BLaER1 (cell line): ENCODE results near the gene CEP112.
"Not testable (repeated sequence)": the region's sequence is repeated elsewhere in the genome, so short reads cannot be mapped to it uniquely, and the experiment has no call there.

Experiments used
- H3K27ac ChIP-seq: shearing (Covaris generic); formaldehyde crosslinking; 2 replicates; pipeline ENCODE4 v1.8.1; 2022
- H3K27me3 ChIP-seq: shearing (Covaris generic); formaldehyde crosslinking; 2 replicates; pipeline ENCODE4 v1.8.1; 2022
- H3K36me3 ChIP-seq: shearing (Covaris generic); formaldehyde crosslinking; 2 replicates; pipeline ENCODE4 v1.8.1; 2022
- H3K4me1 ChIP-seq: shearing (Covaris generic); formaldehyde crosslinking; 2 replicates; pipeline ENCODE4 v1.8.1; 2022
- H3K4me2 ChIP-seq: shearing (Covaris generic); formaldehyde crosslinking; 2 replicates; pipeline ENCODE4 v1.8.1; 2022
- H3K4me3 ChIP-seq: shearing (Covaris generic); formaldehyde crosslinking; 2 replicates; pipeline ENCODE4 v1.8.1; 2022
- H3K9ac ChIP-seq: shearing (Covaris generic); formaldehyde crosslinking; 2 replicates; pipeline ENCODE4 v1.8.1; 2022
- H3K9me3 ChIP-seq: shearing (Covaris generic); formaldehyde crosslinking; 2 replicates; pipeline ENCODE4 v1.8.1; 2022
- H4K20me1 ChIP-seq: shearing (Covaris generic); formaldehyde crosslinking; 2 replicates; pipeline ENCODE4 v1.8.1; 2022
- Cebpa-rat ChIP-seq: shearing (Covaris generic); IDR thresholded peaks from 2 replicates; pipeline ENCODE4 v1.8.1; 2022

Gene CEP112

GRCh38 chr17:66167189-66167815 lies 24.6 kb downstream of the CEP112 start:
- no peaks in the 10 kb centered on the region for H4K20me1 ChIP-seq

GRCh38 chr17:66165537-66166123 lies 26.3 kb downstream of the CEP112 start:
- peaks cover 1% of the 10 kb centered on the region; the same call in 1 of the 2 replicates for H3K9me3 ChIP-seq
- H3K4me2 ChIP-seq = no peak overlapping the region
- H3K36me3 ChIP-seq = no peaks in the 10 kb centered on the region; the same call in 1 of the 2 replicates
- H3K4me1 ChIP-seq = no peaks in the 10 kb centered on the region
- H4K20me1 ChIP-seq = no peaks in the 10 kb centered on the region
- H3K27ac ChIP-seq = no peak overlapping the region
- no peak for TF ChIP-seq Cebpa-rat
- H3K9ac ChIP-seq = no peak overlapping the region
- H3K27me3 ChIP-seq = no peaks in the 10 kb centered on the region
- no peak overlapping the region for H3K4me3 ChIP-seq

More at GRCh38 chr17:66167189-66167815, 24.6 kb downstream of the CEP112 start:
- H3K9me3 ChIP-seq = no peaks in the 10 kb centered on the region
- H3K4me2 ChIP-seq = no peak overlapping the region
- no peaks in the 10 kb centered on the region for H3K4me1 ChIP-seq
- H3K36me3 ChIP-seq = no peaks in the 10 kb centered on the region; the same call in 1 of the 2 replicates
- H3K27me3 ChIP-seq = no peaks in the 10 kb centered on the region
- H3K4me3 ChIP-seq = no peak overlapping the region
- H3K27ac ChIP-seq = no peak overlapping the region
- H3K9ac ChIP-seq = no peak overlapping the region
- no peak for TF ChIP-seq Cebpa-rat

- not testable (repeated sequence) for H3K9ac ChIP-seq, H3K36me3 ChIP-seq, H4K20me1 ChIP-seq, H3K27me3 ChIP-seq, H3K27ac ChIP-seq, H3K4me3 ChIP-seq, H3K4me1 ChIP-seq, H3K4me2 ChIP-seq
- H3K9me3 ChIP-seq = peaks cover 12% of the 10 kb centered on the region; the same call in 1 of the 2 replicates
Observed at GRCh38 chr17:66155055-66155454, 36.9 kb downstream of the CEP112 start.

GRCh38 chr17:66152756-66153155 lies 39.2 kb downstream of the CEP112 start:
- peaks cover 3% of the 10 kb centered on the region; the same call in 1 of the 2 replicates for H3K9me3 ChIP-seq
- no peak for TF ChIP-seq Cebpa-rat
- peaks cover 9% of the 10 kb centered on the region; the same call in 1 of the 2 replicates for H3K4me1 ChIP-seq
- no peak overlapping the region for H3K4me3 ChIP-seq
- no peak overlapping the region for H3K9ac ChIP-seq
- H3K36me3 ChIP-seq = 0 out of 2 replicates have a peak, but pooled peaks cover 4% of the 10 kb centered on the region
- H4K20me1 ChIP-seq = no peaks in the 10 kb centered on the region
- H3K4me2 ChIP-seq = no peak overlapping the region
- no peaks in the 10 kb centered on the region for H3K27me3 ChIP-seq
- no peak overlapping the region for H3K27ac ChIP-seq

- Histone ChIP-seq H3K36me3 (0 out of 2 replicates have a peak, but pooled peaks cover 4% of the 10 kb centered on the region), H3K4me1 (peaks cover 9% of the 10 kb centered on the region; the same call in 1 of the 2 replicates), H3K9ac (no peak overlapping the region), H3K27ac (no peak overlapping the region), H4K20me1 (no peaks in the 10 kb centered on the region), H3K9me3 (no peaks in the 10 kb centered on the region), H3K27me3 (no peaks in the 10 kb centered on the region), H3K4me3 (no peak overlapping the region), H3K4me2 (no peak overlapping the region)
- TF ChIP-seq Cebpa-rat = no peak
Observed at GRCh38 chr17:66150708-66151107, 41.2 kb downstream of the CEP112 start.

GRCh38 chr17:66149562-66149961 lies 42.4 kb downstream of the CEP112 start:
- Histone ChIP-seq H3K4me2 (no peak overlapping the region), H3K4me3 (no peak overlapping the region), H3K27ac (no peak overlapping the region), H3K4me1 (peaks cover 9% of the 10 kb centered on the region; the same call in 1 of the 2 replicates), H3K36me3 (no peaks in the 10 kb centered on the region), H4K20me1 (no peaks in the 10 kb centered on the region), H3K27me3 (no peaks in the 10 kb centered on the region), H3K9me3 (no peaks in the 10 kb centered on the region), H3K9ac (no peak overlapping the region)
- no peak for TF ChIP-seq Cebpa-rat

GRCh38 chr17:66146394-66146793 lies 45.5 kb downstream of the CEP112 start:
- no peak overlapping the region for H3K27ac ChIP-seq
- H4K20me1 ChIP-seq = no peaks in the 10 kb centered on the region
- H3K4me3 ChIP-seq = no peak overlapping the region
- H3K36me3 ChIP-seq = no peaks in the 10 kb centered on the region
- TF ChIP-seq Cebpa-rat = no peak
- no peak overlapping the region for H3K9ac ChIP-seq
- H3K9me3 ChIP-seq = no peaks in the 10 kb centered on the region
- H3K4me1 ChIP-seq = peaks cover 9% of the 10 kb centered on the region; the same call in 1 of the 2 replicates
- no peak overlapping the region for H3K4me2 ChIP-seq
- no peaks in the 10 kb centered on the region for H3K27me3 ChIP-seq

- H3K9ac ChIP-seq = no peak overlapping the region
- H3K27ac ChIP-seq = no peak overlapping the region
- no peaks in the 10 kb centered on the region for H3K9me3 ChIP-seq
- no peaks in the 10 kb centered on the region for H3K4me1 ChIP-seq
- no peak overlapping the region for H3K4me3 ChIP-seq
- TF ChIP-seq Cebpa-rat = no peak
- H4K20me1 ChIP-seq = no peaks in the 10 kb centered on the region
- H3K27me3 ChIP-seq = no peaks in the 10 kb centered on the region
- H3K4me2 ChIP-seq = no peak overlapping the region
- H3K36me3 ChIP-seq = no peaks in the 10 kb centered on the region
Observed at GRCh38 chr17:66143657-66144282, 48.2 kb downstream of the CEP112 start.

- Histone ChIP-seq H3K27me3 (no peaks in the 10 kb centered on the region), H4K20me1 (no peaks in the 10 kb centered on the region), H3K4me1 (peaks cover 7% of the 10 kb centered on the region), H3K4me3 (no peak overlapping the region), H3K27ac (no peak overlapping the region), H3K9ac (no peak overlapping the region), H3K9me3 (peaks cover 4% of the 10 kb centered on the region; the same call in 1 of the 2 replicates), H3K36me3 (no peaks in the 10 kb centered on the region; the same call in 1 of the 2 replicates), H3K4me2 (no peak overlapping the region)
- TF ChIP-seq Cebpa-rat = no peak
Observed at GRCh38 chr17:66142428-66142827, 49.5 kb downstream of the CEP112 start.

GRCh38 chr17:66138120-66138519 lies 53.8 kb downstream of the CEP112 start:
- Histone ChIP-seq H3K36me3 (no peaks in the 10 kb centered on the region; the same call in 1 of the 2 replicates), H3K4me2 (peak overlapping the region; percentile 26; the same call in 1 of the 2 replicates), H3K27ac (no peak overlapping the region), H3K27me3 (no peaks in the 10 kb centered on the region), H3K9me3 (peaks cover 4% of the 10 kb centered on the region; the same call in 1 of the 2 replicates), H3K4me3 (no peak overlapping the region), H4K20me1 (no peaks in the 10 kb centered on the region), H3K9ac (no peak overlapping the region), H3K4me1 (peaks cover 17% of the 10 kb centered on the region)
- TF ChIP-seq Cebpa-rat = no peak
